Embryonic facial prominence (tissue), 1 donor: ENCODE data around the gene C17orf100.
"Not testable (repeated sequence)": the region's sequence is repeated elsewhere in the genome, so short reads cannot be mapped to it uniquely, and the experiment has no call there.

Source experiments
- DNase-seq: peaks from one replicate; pipeline ENCODE4 v3.0.0-alpha.2; 2016; ENCODE audit errors: extremely low spot score

C17orf100 gene

GRCh38 chr17:6691958-6692357 lies 40.4 kb downstream of the C17orf100 start:
- DNase-seq: not testable (repeated sequence)

- no peak for DNase-seq
These were observed 43.5 kb downstream of the C17orf100 start for GRCh38 chr17:6695051-6695450.

- no peak for DNase-seq
These were observed 44.0 kb downstream of the C17orf100 start for GRCh38 chr17:6695565-6695964.

- no peak for DNase-seq
These were observed 45.3 kb downstream of the C17orf100 start for GRCh38 chr17:6696906-6697305.

- no peak for DNase-seq
These were observed 46.4 kb downstream of the C17orf100 start for GRCh38 chr17:6698004-6698403.

- DNase-seq: no peak
These were observed 48.7 kb downstream of the C17orf100 start for GRCh38 chr17:6699997-6700947.

GRCh38 chr17:6700948-6701307 lies 49.4 kb downstream of the C17orf100 start:
- DNase-seq: no peak

GRCh38 chr17:6701719-6702118 lies 50.2 kb downstream of the C17orf100 start:
- no peak for DNase-seq

GRCh38 chr17:6702567-6703215 lies 51.1 kb downstream of the C17orf100 start:
- DNase-seq: no peak
